ENCODE data around the gene SBK3.

The SBK3 gene

DNA sequence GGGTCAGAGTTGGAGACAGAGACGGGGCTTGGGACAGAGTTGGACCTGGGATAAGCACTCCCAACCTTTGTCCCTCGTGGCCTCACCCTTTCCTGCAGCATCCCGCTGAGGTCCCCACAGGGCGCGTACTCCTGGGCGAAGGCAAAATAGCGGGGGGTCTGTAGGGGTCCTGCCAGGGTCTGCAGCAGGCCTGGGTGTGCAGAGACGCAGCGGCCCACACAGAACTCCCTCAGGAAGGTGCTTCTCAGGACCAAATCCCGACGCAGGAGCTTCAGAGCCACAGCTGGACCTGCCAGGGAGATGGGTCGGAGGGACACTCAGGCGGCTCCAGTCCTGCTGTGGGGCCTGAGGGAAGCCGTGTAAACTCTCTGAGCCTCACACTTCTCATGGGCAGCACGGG is 1.3 kb downstream of the SBK3 start:
- TF ChIP-seq, protein P1, sequence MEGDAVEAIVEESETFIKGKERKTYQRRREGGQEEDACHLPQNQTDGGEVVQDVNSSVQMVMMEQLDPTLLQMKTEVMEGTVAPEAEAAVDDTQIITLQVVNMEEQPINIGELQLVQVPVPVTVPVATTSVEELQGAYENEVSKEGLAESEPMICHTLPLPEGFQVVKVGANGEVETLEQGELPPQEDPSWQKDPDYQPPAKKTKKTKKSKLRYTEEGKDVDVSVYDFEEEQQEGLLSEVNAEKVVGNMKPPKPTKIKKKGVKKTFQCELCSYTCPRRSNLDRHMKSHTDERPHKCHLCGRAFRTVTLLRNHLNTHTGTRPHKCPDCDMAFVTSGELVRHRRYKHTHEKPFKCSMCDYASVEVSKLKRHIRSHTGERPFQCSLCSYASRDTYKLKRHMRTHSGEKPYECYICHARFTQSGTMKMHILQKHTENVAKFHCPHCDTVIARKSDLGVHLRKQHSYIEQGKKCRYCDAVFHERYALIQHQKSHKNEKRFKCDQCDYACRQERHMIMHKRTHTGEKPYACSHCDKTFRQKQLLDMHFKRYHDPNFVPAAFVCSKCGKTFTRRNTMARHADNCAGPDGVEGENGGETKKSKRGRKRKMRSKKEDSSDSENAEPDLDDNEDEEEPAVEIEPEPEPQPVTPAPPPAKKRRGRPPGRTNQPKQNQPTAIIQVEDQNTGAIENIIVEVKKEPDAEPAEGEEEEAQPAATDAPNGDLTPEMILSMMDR (conservative IDR thresholded peaks at IDR 0.05; ENCODE audit: low read length) = no peak
- no peak for DNase-seq (ENCODE audit: low read depth)
- no peak overlapping the region for H3K4me3 ChIP-seq (ENCODE audit: low read length)

DNA sequence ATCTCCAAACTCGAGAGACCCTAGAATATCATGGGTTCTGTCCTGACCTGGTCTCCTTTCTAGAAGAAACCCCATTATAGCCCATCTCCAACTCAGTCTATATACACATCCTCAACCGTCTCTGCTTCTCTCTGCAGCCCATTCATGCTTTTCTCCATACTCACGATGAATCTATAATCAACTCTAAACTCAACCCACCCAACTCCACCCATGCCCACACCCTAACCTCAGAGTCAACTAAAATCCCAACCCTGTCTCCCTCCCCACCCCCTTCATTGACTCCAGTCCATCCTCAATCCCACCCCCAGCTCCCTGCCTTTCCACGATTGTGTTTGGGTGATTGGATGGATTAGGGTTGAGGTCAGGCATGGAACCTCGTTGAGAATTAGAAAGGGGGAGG is 1.8 kb downstream of the SBK3 start:
- H3K4me3 ChIP-seq (ENCODE audit: low read length) = no peak overlapping the region
- TF ChIP-seq, protein P1 (conservative IDR thresholded peaks at IDR 0.05; ENCODE audit: low read length) = no peak
- DNase-seq (ENCODE audit: low read depth) = no peak

DNA sequence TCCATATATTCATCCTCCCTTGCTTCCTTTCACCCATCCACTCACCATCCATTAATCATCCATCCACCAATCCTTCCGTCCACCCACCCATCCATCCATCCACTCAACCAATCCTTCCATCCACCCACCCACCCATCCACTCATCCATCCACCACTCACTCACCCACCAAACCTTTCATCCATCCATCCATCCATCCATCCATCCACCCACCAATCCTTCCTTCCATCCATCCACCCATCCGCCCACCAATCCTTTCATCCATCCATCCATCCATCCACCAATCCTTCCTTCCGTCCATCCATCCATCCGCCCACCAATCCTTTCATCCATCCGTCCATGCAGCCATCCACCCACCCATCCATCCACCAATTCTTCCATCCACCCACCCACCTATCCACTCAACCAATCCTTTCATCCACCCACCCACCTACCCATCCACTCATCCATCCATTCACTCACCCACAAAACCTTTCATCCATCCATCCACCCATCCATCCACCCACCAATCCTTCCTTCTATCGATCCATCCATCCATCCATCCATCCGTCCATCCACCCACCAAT is 3.0 kb downstream of the SBK3 start:
- DNase-seq (ENCODE audit: low read depth) = no peak
- TF ChIP-seq, protein P1 (conservative IDR thresholded peaks at IDR 0.05; ENCODE audit: low read length) = no peak

DNA sequence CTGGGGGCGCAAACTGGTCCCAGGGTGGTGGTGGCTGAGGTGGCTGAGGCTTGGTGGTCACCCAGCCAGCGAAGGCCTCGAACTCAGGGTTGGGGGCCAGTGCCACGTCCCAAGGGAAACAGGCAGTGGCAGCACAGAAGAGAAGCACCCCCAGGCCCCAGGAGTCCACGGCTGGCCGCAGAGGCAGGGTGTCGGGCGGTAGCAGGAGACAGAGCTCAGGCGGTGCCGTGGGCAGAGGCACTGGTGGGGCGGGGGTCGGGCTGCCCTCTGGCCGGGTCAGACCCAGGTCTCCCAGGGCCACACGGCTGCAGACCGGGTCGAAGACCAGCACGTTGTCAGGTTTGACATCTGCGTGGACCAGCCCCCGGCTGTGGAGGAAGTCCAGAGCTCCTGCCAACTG is 4.3 kb downstream of the SBK3 start:
- TF ChIP-seq, protein P1 (conservative IDR thresholded peaks at IDR 0.05; ENCODE audit: low read length) = no peak
- H3K4me3 ChIP-seq (ENCODE audit: low read length) = no peak overlapping the region
- DNase-seq (ENCODE audit: low read depth) = no peak

More for the DNA sequence above, 3.0 kb downstream of the SBK3 start:
- H3K4me3 ChIP-seq (ENCODE audit: low read length) = no peak overlapping the region

DNA sequence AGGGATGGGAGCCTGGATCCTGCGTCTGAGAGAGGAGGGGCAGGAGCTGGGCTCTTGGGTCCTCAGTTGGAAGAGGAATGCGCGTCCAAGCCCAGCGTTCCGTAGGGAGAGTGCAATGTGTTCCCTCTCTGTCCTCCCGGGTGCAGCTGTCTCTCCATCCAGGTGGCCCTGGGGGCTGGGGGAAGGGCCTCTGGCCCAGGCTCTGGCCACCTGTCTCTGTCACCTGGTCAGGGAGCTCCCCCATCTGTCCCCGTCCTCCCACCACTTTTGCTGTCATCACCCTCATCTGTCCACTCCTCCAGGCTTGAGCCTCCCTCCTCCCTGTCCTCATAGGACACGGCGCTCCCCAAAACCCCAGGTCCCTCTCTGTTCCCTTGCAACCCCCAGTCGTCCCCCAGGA is 4.7 kb downstream of the SBK3 start:
- H3K4me3 ChIP-seq (ENCODE audit: low read length) = no peak overlapping the region
- DNase-seq (ENCODE audit: low read depth) = no peak
- TF ChIP-seq, protein P1 (conservative IDR thresholded peaks at IDR 0.05; ENCODE audit: low read length) = no peak

DNA sequence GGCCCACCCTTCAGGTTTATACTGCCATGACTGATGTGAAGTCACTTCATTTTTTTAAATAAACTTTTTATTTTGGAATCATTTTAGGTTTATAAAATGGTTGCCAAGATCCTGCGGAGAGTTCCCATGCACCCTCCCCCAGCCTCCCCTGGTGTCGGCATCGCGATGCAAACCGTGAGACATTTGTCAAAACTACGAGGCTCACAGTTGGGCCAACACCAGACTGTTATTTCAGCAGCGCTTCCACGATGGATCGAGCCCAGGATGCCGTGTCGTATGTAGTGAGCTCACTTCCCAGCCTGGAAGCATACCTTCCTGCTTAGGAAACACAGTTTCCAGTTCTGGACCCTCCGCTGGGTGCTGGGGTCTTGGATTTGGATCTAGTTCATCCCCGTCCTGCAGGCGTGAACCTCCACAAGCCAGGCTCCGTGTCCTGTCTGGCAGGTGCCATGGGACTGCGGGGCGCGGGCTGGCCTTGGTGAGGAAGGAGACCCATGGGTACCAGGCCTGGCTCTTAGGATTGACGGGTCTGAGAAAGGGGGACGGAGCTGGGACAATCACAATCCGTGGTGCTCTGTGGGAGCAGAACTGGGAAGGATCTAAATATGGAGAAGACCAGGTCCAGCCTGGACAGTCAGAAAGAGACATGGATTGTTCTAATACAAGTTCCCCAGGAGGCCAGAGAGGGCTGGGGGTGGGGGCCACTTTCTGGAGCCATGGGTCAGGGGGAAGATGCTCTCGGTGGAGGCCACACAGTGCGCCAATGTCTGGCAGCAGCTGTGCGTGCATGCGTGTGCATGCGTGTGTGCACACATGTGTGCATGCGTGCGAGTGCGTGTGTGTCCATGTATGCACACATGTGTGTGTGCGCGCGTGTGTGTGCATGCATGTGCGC is 6.0 kb downstream of the SBK3 start:
- no peak for DNase-seq (ENCODE audit: low read depth)
- TF ChIP-seq, protein P1 (conservative IDR thresholded peaks at IDR 0.05; ENCODE audit: low read length) = no peak
- no peak overlapping the region for H3K4me3 ChIP-seq (ENCODE audit: low read length)

DNA sequence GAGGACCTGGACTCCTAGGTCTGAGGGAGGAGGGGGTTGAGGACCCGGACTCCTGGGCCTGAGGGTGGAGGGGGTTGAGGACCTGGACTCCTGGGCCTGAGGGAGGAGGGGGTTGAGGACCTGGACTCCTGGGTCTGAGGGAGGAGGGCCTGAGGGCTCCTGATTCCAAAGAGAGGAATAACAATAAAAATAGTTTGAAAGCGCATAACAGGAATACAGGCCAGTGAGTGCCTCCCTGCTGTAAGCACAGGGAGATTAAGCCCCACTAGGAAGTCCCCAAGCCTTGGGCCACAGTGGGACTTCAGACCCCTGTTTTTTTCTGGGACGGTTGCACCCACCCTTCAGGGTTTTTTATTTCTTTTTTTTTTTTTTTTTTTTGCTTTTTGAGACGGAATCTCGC is 7.2 kb downstream of the SBK3 start:
- TF ChIP-seq, protein P1 (conservative IDR thresholded peaks at IDR 0.05; ENCODE audit: low read length) = no peak
- no peak overlapping the region for H3K4me3 ChIP-seq (ENCODE audit: low read length)
- no peak for DNase-seq (ENCODE audit: low read depth)

All from AG10803 (cell line).